Measurements from ENCODE around the gene CWC27.

DNA sequence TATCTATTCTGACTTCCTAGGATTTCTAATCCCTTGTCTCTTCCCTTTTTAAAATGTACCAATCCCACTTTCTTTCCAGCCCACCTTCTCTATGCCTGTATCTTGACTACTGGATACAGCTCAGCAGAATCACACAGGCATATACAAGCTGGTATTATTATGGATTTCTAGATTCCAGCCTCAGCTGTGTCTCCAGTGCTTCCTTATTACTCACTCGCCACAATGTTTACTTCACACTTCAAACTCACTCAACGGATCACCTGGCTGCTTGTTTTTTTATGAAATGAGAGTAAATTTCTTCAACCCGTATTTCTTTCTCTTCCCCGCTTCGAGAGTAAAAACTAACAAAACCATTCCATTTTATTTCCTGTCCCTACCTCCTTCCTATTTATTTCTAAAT, 38.8 kb downstream of the CWC27 start:
- TF ChIP-seq POLR2AphosphoS5 (IDR thresholded peaks at IDR 0.05; ENCODE audit: low read depth, low read length) (no peak), SPI1 (IDR thresholded peaks at IDR 0.05; ENCODE audit: low read depth, low read length) (no peak), POLR2A (IDR thresholded peaks at IDR 0.05; ENCODE audit: low read depth, low read length) (no peak), POU2F2 (IDR thresholded peaks at IDR 0.05; ENCODE audit: low read depth, low read length) (no peak)
